Gastroesophageal sphincter (tissue), 3 donors: Measurements from ENCODE around the gene AGER.

Experiments used
- EP300 ChIP-seq: sonication (generic); formaldehyde crosslinking; IDR thresholded peaks from one replicate; pipeline ENCODE4 v1.6.1; 2017; ENCODE audit warnings: antibody characterized with exemption, mild to moderate bottlenecking
- POLR2A ChIP-seq, 2 donors: fragments of 450-650 bp; IDR thresholded peaks; one replicate each; pipeline ENCODE4 v1.6.1; 2017; ENCODE audit warnings: antibody characterized with exemption in 2 of 2, mild to moderate bottlenecking in 2 of 2, moderate library complexity in 1 of 2
- POLR2AphosphoS5 ChIP-seq: sonication (generic); formaldehyde crosslinking; IDR thresholded peaks from one replicate; pipeline ENCODE4 v1.6.1; 2017; ENCODE audit warnings: antibody characterized with exemption
- TF ChIP-seq, protein P1 (sequence below), 4 experiments: fragments of 200-600 bp in 2 of 4; fragments of 450-650 bp in 2 of 4; sonication (generic) in 1 of 4; IDR thresholded peaks; one replicate each; pipeline ENCODE4 v1.5.1; 2017 to 2019; ENCODE audit warnings: antibody characterized with exemption in 4 of 4, mild to moderate bottlenecking in 2 of 4, moderate library complexity in 2 of 4

DNA sequence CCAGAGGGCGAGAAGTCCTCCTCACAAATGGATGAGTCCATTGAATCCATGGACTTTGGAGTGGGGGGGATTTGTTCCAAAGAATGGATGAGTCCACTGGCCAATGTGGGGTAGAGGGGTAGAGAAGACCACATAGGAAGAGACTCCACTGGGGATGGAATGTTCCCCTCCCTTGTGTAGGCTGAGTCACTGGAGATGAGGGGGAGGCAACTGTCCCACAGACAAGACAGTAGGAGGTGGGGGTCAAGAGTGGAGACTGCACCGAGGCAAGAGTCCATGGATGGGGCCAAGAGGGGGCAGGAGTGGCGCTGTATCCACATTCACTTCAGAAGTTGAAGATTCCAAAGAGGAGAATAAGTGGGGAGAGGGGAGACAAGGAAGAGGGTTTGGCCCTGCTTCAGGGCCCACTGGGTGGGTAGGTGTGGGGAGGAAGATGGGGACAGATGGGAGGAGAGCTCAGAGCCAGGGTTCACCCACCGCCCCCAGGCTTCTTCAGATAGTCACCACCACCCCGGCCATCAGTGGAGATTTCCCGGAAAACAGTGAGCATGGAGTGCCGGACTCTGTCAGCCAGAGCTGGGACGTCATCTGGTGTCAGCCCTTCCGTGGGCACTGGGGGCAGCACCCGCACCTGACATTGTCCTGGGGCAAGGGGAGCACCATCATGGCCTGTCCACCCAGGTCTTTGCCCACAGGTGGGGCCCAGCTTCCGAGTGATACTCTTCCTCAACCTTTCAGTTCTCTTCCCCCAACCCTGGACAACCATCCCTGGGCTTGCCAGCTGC, 15.1 kb downstream of the AGER start:
- TF ChIP-seq, protein P1, sequence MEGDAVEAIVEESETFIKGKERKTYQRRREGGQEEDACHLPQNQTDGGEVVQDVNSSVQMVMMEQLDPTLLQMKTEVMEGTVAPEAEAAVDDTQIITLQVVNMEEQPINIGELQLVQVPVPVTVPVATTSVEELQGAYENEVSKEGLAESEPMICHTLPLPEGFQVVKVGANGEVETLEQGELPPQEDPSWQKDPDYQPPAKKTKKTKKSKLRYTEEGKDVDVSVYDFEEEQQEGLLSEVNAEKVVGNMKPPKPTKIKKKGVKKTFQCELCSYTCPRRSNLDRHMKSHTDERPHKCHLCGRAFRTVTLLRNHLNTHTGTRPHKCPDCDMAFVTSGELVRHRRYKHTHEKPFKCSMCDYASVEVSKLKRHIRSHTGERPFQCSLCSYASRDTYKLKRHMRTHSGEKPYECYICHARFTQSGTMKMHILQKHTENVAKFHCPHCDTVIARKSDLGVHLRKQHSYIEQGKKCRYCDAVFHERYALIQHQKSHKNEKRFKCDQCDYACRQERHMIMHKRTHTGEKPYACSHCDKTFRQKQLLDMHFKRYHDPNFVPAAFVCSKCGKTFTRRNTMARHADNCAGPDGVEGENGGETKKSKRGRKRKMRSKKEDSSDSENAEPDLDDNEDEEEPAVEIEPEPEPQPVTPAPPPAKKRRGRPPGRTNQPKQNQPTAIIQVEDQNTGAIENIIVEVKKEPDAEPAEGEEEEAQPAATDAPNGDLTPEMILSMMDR (IDR thresholded peaks at IDR 0.05): no peak
- TF ChIP-seq EP300: no peak
- no peak for TF ChIP-seq POLR2A (IDR thresholded peaks at IDR 0.05)
- TF ChIP-seq POLR2AphosphoS5: no peak
